MCF 10A (cell line): ENCODE measurements around the gene C2orf74. TPM values are rescaled to one million over a fixed set of nuclear protein-coding genes. Genes with fewer than 3 reads are reported as not detected.

Experiments used
- BruUV-seq: library from RNA; stranded (reverse); fragments of 400-500 nt; replicated peaks from 2 replicates; lab custom pipeline; 2021; lab: Mats Ljungman, UMichigan
- CTCF ChIA-PET: fragments of 300-600 bp; sonication (Branson Sonifier 250); formaldehyde crosslinking; extraction: SDS; loops from one replicate; lab custom pipeline; 2021; ENCODE audit warnings: antibody characterized with exemption, inconsistent platforms; lab: Yijun Ruan, JAX
- POLR2A ChIA-PET: fragments of 300-600, 350-650 bp; sonication (Branson Sonifier 250); formaldehyde crosslinking; extraction: SDS; loops from one replicate; lab custom pipeline; 2020; ENCODE audit warnings: antibody characterized with exemption, inconsistent platforms; lab: Yijun Ruan, JAX
- DNase-seq: peaks from one replicate; pipeline ENCODE4 v3.0.0-alpha.2; 2018; ENCODE audit not compliant: unreplicated experiment
- H3K27ac Mint-ChIP-seq: one replicate; pipeline ENCODE4 v1.8.0; 2022; ENCODE audit warnings: mild to moderate bottlenecking, low read depth, mixed read lengths; ENCODE audit not compliant: unreplicated experiment
- H3K27me3 Mint-ChIP-seq: one replicate; pipeline ENCODE4 v1.8.0; 2022; ENCODE audit warnings: mixed read lengths; ENCODE audit not compliant: insufficient read depth, unreplicated experiment
- H3K36me3 Mint-ChIP-seq: one replicate; pipeline ENCODE4 v1.8.0; 2022; ENCODE audit warnings: mild to moderate bottlenecking, moderate library complexity, mixed read lengths; ENCODE audit not compliant: insufficient read depth, unreplicated experiment
- H3K4me1 Mint-ChIP-seq: one replicate; pipeline ENCODE4 v1.8.0; 2022; ENCODE audit warnings: mixed read lengths; ENCODE audit not compliant: insufficient read depth, unreplicated experiment
- H3K4me3 Mint-ChIP-seq: one replicate; pipeline ENCODE4 v1.8.0; 2022; ENCODE audit warnings: mild to moderate bottlenecking, moderate library complexity, mixed read lengths; ENCODE audit not compliant: unreplicated experiment
- H3K9me3 Mint-ChIP-seq: one replicate; pipeline ENCODE4 v1.8.0; 2022; ENCODE audit warnings: mixed read lengths; ENCODE audit not compliant: unreplicated experiment
- CTCF ChIP-seq: fragments of 200-600 bp; IDR thresholded peaks from one replicate; pipeline ENCODE4 v1.8.0; 2022; ENCODE audit warnings: antibody characterized with exemption, mild to moderate bottlenecking; ENCODE audit not compliant: unreplicated experiment
- intact Hi-C: fragments of 100-400 bp; cut with micrococcal nuclease; formaldehyde crosslinking; loops from 2 replicates; pipeline ENCODE4 v1.14.1; 2022
- total RNA-seq: library from RNA; stranded (reverse); gene quantifications from 2 replicates; pipeline ENCODE4 v1.2.3, GENCODE V29; 2022

The C2orf74 gene
- total RNA-seq, 1 experiment from 2014 or later = 29.7 TPM

GRCh38 chr2:61181382-61182058, 19.5 kb downstream of the C2orf74 start:
- ChIA-PET POLR2A (interaction anchor here (0.7 kb wide), 2 partner anchors 8 to 19 kb away, joined by 3 read pairs; no protein-coding TSS in a partner anchor), CTCF (no interaction called here)
- Mint-ChIP-seq H3K36me3 (peaks cover 72% of the 10 kb centered on the region), H3K27me3 (no peaks in the 10 kb centered on the region), H3K4me1 (peaks cover 40% of the 10 kb centered on the region), H3K27ac (peak overlapping the region; percentile 84), H3K9me3 (no peaks in the 10 kb centered on the region), H3K4me3 (no peak overlapping the region)
- no TSS peak for BruUV-seq
- no peak for DNase-seq
- no peak for TF ChIP-seq CTCF
- intact Hi-C loops = no loop called here

- BruUV-seq = no TSS peak
Observed at GRCh38 chr2:61182059-61182383, 20.0 kb downstream of the C2orf74 start.

GRCh38 chr2:61183795-61184194, 21.8 kb downstream of the C2orf74 start:
- H3K4me1 Mint-ChIP-seq = peaks cover 32% of the 10 kb centered on the region
- no peaks in the 10 kb centered on the region for H3K9me3 Mint-ChIP-seq
- H3K27me3 Mint-ChIP-seq = no peaks in the 10 kb centered on the region
- H3K36me3 Mint-ChIP-seq = peaks cover 90% of the 10 kb centered on the region
- ChIA-PET POLR2A (interaction anchor here (1.0 to 2.0 kb wide), 2 partner anchors 8 to 39 kb away, joined by 3 to 5 read pairs; no protein-coding TSS in a partner anchor), CTCF (no interaction called here)
- no peak overlapping the region for H3K27ac Mint-ChIP-seq
- BruUV-seq = no TSS peak
- intact Hi-C loops = no loop called here
- no peak for DNase-seq
- no peak overlapping the region for H3K4me3 Mint-ChIP-seq
- TF ChIP-seq CTCF = no peak

More at GRCh38 chr2:61182059-61182383, 20.0 kb downstream of the C2orf74 start:
- H3K27me3 Mint-ChIP-seq = no peaks in the 10 kb centered on the region
- peak overlapping the region; percentile 73 for H3K27ac Mint-ChIP-seq
- H3K4me3 Mint-ChIP-seq = no peak overlapping the region
- H3K4me1 Mint-ChIP-seq = peaks cover 38% of the 10 kb centered on the region
- ChIA-PET CTCF (no interaction called here), POLR2A (interaction anchor here (0.7 kb wide), 1 partner anchor 8 kb away, joined by 3 read pairs; no protein-coding TSS in a partner anchor)
- no peak for DNase-seq
- H3K36me3 Mint-ChIP-seq = peaks cover 73% of the 10 kb centered on the region
- TF ChIP-seq CTCF = no peak
- H3K9me3 Mint-ChIP-seq = no peaks in the 10 kb centered on the region
- intact Hi-C loops = no loop called here

GRCh38 chr2:61184263-61184662, 22.3 kb downstream of the C2orf74 start:
- Mint-ChIP-seq H3K36me3 (peaks cover 92% of the 10 kb centered on the region), H3K4me3 (no peak overlapping the region), H3K9me3 (no peaks in the 10 kb centered on the region), H3K4me1 (peaks cover 27% of the 10 kb centered on the region), H3K27ac (no peak overlapping the region), H3K27me3 (no peaks in the 10 kb centered on the region)
- TF ChIP-seq CTCF = no peak
- no peak for DNase-seq
- POLR2A ChIA-PET = interaction anchor here (1.0 to 2.0 kb wide), 3 partner anchors 8 to 39 kb away, joined by 3 to 5 read pairs (median 3); no protein-coding TSS in a partner anchor
- intact Hi-C loops = no loop called here
- CTCF ChIA-PET = interaction anchor here (0.6 kb wide), 1 partner anchor 21 kb away, joined by 5 read pairs; no protein-coding TSS in a partner anchor
- BruUV-seq = no TSS peak
